Neural progenitor cell (in vitro differentiated cells): ENCODE results near the gene SLC24A4.

ENCODE experiments used
- EZH2 ChIP-seq: fragments of 200-600 bp; sonication (generic); IDR thresholded peaks from 2 replicates; pipeline ENCODE4 v1.6.1; 2017; ENCODE audit warnings: antibody characterized with exemption, mild to moderate bottlenecking, moderate library complexity
- EZH2phosphoT487 ChIP-seq: fragments of 200-600 bp; sonication (generic); IDR thresholded peaks from 2 replicates; pipeline ENCODE4 v1.6.1; 2017; ENCODE audit warnings: antibody characterized with exemption
- TF ChIP-seq, protein P1 (sequence below): fragments of 200-600 bp; sonication (generic); IDR thresholded peaks from 2 replicates; pipeline ENCODE4 v1.5.1; 2017; ENCODE audit warnings: antibody characterized with exemption, mild to moderate bottlenecking

DNA sequence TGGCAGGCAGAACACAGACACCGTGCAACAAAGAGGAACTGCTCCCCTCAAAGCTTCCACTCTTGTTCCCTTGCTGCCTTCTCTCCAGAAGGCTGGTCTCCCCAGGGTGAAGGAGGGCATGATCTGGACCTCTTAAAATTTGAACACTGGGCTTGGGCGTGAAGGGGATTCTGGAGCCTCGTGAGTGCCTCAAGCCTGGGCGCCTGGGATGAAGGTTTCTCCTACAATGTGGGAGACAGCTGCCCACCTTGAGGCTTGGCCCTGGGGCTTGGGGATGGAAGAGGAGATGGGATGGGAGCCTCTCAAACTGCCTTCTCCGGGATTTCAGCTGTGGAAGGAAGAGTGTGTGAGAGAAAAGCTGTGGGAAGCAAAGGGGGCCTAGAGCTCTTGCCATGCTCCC is 182.9 kb downstream of the SLC24A4 start:
- TF ChIP-seq, protein P1, sequence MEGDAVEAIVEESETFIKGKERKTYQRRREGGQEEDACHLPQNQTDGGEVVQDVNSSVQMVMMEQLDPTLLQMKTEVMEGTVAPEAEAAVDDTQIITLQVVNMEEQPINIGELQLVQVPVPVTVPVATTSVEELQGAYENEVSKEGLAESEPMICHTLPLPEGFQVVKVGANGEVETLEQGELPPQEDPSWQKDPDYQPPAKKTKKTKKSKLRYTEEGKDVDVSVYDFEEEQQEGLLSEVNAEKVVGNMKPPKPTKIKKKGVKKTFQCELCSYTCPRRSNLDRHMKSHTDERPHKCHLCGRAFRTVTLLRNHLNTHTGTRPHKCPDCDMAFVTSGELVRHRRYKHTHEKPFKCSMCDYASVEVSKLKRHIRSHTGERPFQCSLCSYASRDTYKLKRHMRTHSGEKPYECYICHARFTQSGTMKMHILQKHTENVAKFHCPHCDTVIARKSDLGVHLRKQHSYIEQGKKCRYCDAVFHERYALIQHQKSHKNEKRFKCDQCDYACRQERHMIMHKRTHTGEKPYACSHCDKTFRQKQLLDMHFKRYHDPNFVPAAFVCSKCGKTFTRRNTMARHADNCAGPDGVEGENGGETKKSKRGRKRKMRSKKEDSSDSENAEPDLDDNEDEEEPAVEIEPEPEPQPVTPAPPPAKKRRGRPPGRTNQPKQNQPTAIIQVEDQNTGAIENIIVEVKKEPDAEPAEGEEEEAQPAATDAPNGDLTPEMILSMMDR = no peak
- TF ChIP-seq EZH2 (no peak), EZH2phosphoT487 (no peak)
